Calu3 (cell line): ENCODE measurements around the gene TUBA1A. TPM values are rescaled to one million over a fixed set of nuclear protein-coding genes. Genes with fewer than 3 reads are reported as not detected.

Experiments
- BruUV-seq: library from RNA; stranded (reverse); fragments of 400-500 nt; replicated peaks from 2 replicates; lab custom pipeline; 2021; lab: Mats Ljungman, UMichigan
- CTCF ChIA-PET: fragments of 300-600 bp; sonication (Branson Sonifier 250); formaldehyde crosslinking; loops from one replicate; lab custom pipeline; 2022; ENCODE audit warnings: antibody characterized with exemption; lab: Charles Lee
- DNase-seq: peaks from one replicate; pipeline ENCODE4 v3.0.0; 2022
- H3K27ac Mint-ChIP-seq: one replicate; pipeline ENCODE4 v1.8.0; 2022; ENCODE audit warnings: mixed read lengths; ENCODE audit not compliant: unreplicated experiment
- H3K27me3 Mint-ChIP-seq: one replicate; pipeline ENCODE4 v1.8.0; 2022; ENCODE audit warnings: mixed read lengths; ENCODE audit not compliant: unreplicated experiment
- H3K36me3 Mint-ChIP-seq: one replicate; pipeline ENCODE4 v1.8.0; 2022; ENCODE audit warnings: mild to moderate bottlenecking, moderate library complexity, mixed read lengths; ENCODE audit not compliant: insufficient read depth, unreplicated experiment
- H3K4me1 Mint-ChIP-seq: one replicate; pipeline ENCODE4 v1.8.0; 2022; ENCODE audit warnings: mild to moderate bottlenecking, low read depth, mixed read lengths; ENCODE audit not compliant: unreplicated experiment
- H3K4me3 Mint-ChIP-seq: one replicate; pipeline ENCODE4 v1.8.0; 2022; ENCODE audit warnings: mild to moderate bottlenecking, low read depth, moderate library complexity, mixed read lengths; ENCODE audit not compliant: unreplicated experiment
- H3K9me3 Mint-ChIP-seq: one replicate; pipeline ENCODE4 v1.8.0; 2022; ENCODE audit warnings: low read depth, mixed read lengths; ENCODE audit not compliant: unreplicated experiment
- CTCF ChIP-seq: fragments of 200-600 bp; IDR thresholded peaks from one replicate; pipeline ENCODE4 v1.8.0; 2022; ENCODE audit warnings: antibody characterized with exemption; ENCODE audit not compliant: unreplicated experiment
- intact Hi-C: fragments of 100-400 bp; cut with micrococcal nuclease; formaldehyde crosslinking; loops from one replicate; pipeline ENCODE4 v1.10.0; 2022; ENCODE audit not compliant: unreplicated experiment
- total RNA-seq: library from RNA; stranded (reverse); gene quantifications from 2 replicates; pipeline ENCODE4 v1.2.3, GENCODE V29; 2022

Gene TUBA1A
- total RNA-seq, 1 experiment from 2014 or later, result 9.2 TPM

GRCh38 chr12:49161092-49161795, 27.6 kb downstream of the TUBA1A start:
- Mint-ChIP-seq H3K36me3 (no peaks in the 10 kb centered on the region), H3K9me3 (no peaks in the 10 kb centered on the region), H3K27me3 (no peaks in the 10 kb centered on the region), H3K4me3 (no peak overlapping the region), H3K4me1 (no peaks in the 10 kb centered on the region), H3K27ac (no peak overlapping the region)
- BruUV-seq, result no TSS peak
- intact Hi-C loops, result no loop called here
- no peak for TF ChIP-seq CTCF
- DNase-seq, result no peak
- CTCF ChIA-PET, result no interaction called here

- no peak overlapping the region for H3K4me3 Mint-ChIP-seq
- intact Hi-C loops, result no loop called here
- CTCF ChIA-PET, result no interaction called here
- H3K9me3 Mint-ChIP-seq, result no peaks in the 10 kb centered on the region
- H3K36me3 Mint-ChIP-seq, result no peaks in the 10 kb centered on the region
- H3K4me1 Mint-ChIP-seq, result no peaks in the 10 kb centered on the region
- no peak for DNase-seq
- TF ChIP-seq CTCF, result no peak
- H3K27ac Mint-ChIP-seq, result no peak overlapping the region
- no TSS peak for BruUV-seq
- no peaks in the 10 kb centered on the region for H3K27me3 Mint-ChIP-seq
Measured at GRCh38 chr12:49160399-49160798, 28.5 kb downstream of the TUBA1A start.

GRCh38 chr12:49154221-49154620, 34.7 kb downstream of the TUBA1A start:
- H3K27me3 Mint-ChIP-seq, result no peaks in the 10 kb centered on the region
- no peak for DNase-seq
- BruUV-seq, result no TSS peak
- no peaks in the 10 kb centered on the region for H3K36me3 Mint-ChIP-seq
- no peaks in the 10 kb centered on the region for H3K9me3 Mint-ChIP-seq
- no peaks in the 10 kb centered on the region for H3K4me1 Mint-ChIP-seq
- CTCF ChIA-PET, result no interaction called here
- intact Hi-C loops, result no loop called here
- no peak overlapping the region for H3K4me3 Mint-ChIP-seq
- no peak overlapping the region for H3K27ac Mint-ChIP-seq
- no peak for TF ChIP-seq CTCF

- no peaks in the 10 kb centered on the region for H3K4me1 Mint-ChIP-seq
- no peaks in the 10 kb centered on the region for H3K36me3 Mint-ChIP-seq
- H3K27me3 Mint-ChIP-seq, result no peaks in the 10 kb centered on the region
- no peaks in the 10 kb centered on the region for H3K9me3 Mint-ChIP-seq
- intact Hi-C loops, result no loop called here
- no peak overlapping the region for H3K27ac Mint-ChIP-seq
- no peak overlapping the region for H3K4me3 Mint-ChIP-seq
- no peak for DNase-seq
- CTCF ChIA-PET, result interaction anchor here (0.6 kb wide), 1 partner anchor 1308 kb away, joined by 3 read pairs; no protein-coding TSS in a partner anchor
- no TSS peak for BruUV-seq
- TF ChIP-seq CTCF, result no peak
Measured at GRCh38 chr12:49147384-49147783, 41.5 kb downstream of the TUBA1A start.
